Neural progenitor cell (in vitro differentiated cells): Measurements from ENCODE around the gene PTH2.

ENCODE experiments used
- EZH2 ChIP-seq: fragments of 200-600 bp; sonication (generic); IDR thresholded peaks from 2 replicates; pipeline ENCODE4 v1.6.1; 2017; ENCODE audit warnings: antibody characterized with exemption, mild to moderate bottlenecking, moderate library complexity
- TF ChIP-seq, protein P1 (sequence below): fragments of 200-600 bp; sonication (generic); IDR thresholded peaks from 2 replicates; pipeline ENCODE4 v1.5.1; 2017; ENCODE audit warnings: antibody characterized with exemption, mild to moderate bottlenecking

DNA sequence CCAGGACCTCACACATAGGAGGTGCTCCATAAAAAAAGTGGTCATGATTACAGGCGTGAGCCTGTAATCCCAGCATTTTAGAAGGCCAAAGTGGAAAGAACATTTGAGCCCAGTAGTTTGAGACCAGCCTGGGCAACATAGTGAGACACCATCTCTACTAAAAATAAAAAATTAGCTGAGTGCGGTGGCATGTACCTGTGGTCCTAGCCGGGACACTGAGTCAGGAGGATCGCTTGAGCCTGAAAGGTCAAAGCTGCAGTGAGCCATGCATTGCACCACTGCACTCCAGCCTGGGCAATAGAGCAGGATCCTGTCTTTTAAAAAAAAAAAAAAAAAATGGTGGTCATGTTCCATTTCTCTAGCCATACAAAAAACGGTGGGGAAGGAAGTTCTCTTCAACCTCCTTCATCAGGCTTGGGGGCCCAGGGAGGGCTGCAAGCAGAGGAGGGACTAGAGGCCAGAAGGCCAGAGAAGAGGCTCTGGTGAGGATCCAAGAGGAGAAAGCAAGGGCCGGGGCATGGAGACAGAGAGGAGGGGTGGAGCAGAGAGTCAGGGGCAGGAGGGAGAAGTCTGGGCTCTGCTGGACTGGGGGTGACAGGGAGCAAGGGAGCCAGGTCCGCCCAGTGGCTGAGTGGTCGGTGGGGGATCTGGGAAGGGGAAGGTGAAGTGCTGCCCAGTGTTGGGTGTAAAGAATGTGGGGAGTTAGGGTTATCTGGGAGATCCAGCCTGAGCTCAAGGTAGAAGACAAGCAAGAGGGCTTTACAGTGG is 26.3 kb downstream of the PTH2 start:
- TF ChIP-seq, protein P1, sequence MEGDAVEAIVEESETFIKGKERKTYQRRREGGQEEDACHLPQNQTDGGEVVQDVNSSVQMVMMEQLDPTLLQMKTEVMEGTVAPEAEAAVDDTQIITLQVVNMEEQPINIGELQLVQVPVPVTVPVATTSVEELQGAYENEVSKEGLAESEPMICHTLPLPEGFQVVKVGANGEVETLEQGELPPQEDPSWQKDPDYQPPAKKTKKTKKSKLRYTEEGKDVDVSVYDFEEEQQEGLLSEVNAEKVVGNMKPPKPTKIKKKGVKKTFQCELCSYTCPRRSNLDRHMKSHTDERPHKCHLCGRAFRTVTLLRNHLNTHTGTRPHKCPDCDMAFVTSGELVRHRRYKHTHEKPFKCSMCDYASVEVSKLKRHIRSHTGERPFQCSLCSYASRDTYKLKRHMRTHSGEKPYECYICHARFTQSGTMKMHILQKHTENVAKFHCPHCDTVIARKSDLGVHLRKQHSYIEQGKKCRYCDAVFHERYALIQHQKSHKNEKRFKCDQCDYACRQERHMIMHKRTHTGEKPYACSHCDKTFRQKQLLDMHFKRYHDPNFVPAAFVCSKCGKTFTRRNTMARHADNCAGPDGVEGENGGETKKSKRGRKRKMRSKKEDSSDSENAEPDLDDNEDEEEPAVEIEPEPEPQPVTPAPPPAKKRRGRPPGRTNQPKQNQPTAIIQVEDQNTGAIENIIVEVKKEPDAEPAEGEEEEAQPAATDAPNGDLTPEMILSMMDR = no peak
- no peak for TF ChIP-seq EZH2
